ENCODE measurements around the gene APP.

DNA sequence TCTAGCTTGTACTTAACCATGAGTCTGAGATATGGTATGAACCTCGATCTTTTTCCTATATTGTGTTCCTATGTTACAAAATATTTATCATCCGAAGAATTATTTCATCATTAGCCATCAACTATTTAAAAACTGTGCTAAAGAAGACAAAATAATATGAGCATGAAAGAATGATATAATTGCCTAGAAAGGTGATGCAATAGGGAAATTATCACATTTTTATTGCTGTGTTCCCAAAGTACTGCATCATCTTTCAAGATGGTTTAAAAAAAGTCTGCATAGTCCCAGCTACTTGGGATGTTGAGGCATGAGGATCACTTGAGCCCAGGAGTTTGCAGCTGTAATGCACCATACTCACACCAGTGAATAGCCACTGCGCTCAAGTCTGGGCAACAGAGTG, 126.7 kb downstream of the APP start:
- TF ChIP-seq IKZF4 (CRISPR knock-in tag; IDR thresholded peaks at IDR 0.05; ENCODE audit: borderline replicate concordance, low read depth, not compliant biosample characterization) (no peak), MED1 (CRISPR knock-in tag; IDR thresholded peaks at IDR 0.05) (no peak), ZIK1 (CRISPR knock-in tag; IDR thresholded peaks at IDR 0.05; ENCODE audit: borderline replicate concordance, low read depth) (no peak)

Data from HepG2 (cell line).